NB4 (cell line): ENCODE measurements around the gene PPM1B.

Experiments used
- DNase-seq: peaks from one replicate; pipeline ENCODE4 v3.0.0; 2010; ENCODE audit warnings: low read depth
- H3K4me3 ChIP-seq: one replicate; pipeline ENCODE4 v1.5.1; 2011; ENCODE audit warnings: mild to moderate bottlenecking, low read depth, low read length, moderate library complexity
- CTCF ChIP-seq: IDR thresholded peaks from one replicate; pipeline ENCODE4 v1.5.1; 2012; ENCODE audit warnings: low read depth, low read length
- MAX ChIP-seq: IDR thresholded peaks from 2 replicates; pipeline ENCODE4 v1.6.1; 2011; ENCODE audit warnings: low read depth, low read length
- MYC ChIP-seq: IDR thresholded peaks from 2 replicates; pipeline ENCODE4 v1.6.1; 2011; ENCODE audit warnings: low read depth, low read length
- POLR2A ChIP-seq: IDR thresholded peaks from 2 replicates; pipeline ENCODE4 v1.6.1; 2011; ENCODE audit warnings: mild to moderate bottlenecking; ENCODE audit not compliant: insufficient read length; ENCODE audit errors: extremely low read depth

PPM1B gene

GRCh38 chr2:44148999-44149398, 19.7 kb upstream of the PPM1B start:
- DNase-seq: peak; percentile 25
- H3K4me3 ChIP-seq: no peak overlapping the region
- TF ChIP-seq POLR2A (no peak), MYC (no peak), MAX (no peak), CTCF (no peak)

DNA sequence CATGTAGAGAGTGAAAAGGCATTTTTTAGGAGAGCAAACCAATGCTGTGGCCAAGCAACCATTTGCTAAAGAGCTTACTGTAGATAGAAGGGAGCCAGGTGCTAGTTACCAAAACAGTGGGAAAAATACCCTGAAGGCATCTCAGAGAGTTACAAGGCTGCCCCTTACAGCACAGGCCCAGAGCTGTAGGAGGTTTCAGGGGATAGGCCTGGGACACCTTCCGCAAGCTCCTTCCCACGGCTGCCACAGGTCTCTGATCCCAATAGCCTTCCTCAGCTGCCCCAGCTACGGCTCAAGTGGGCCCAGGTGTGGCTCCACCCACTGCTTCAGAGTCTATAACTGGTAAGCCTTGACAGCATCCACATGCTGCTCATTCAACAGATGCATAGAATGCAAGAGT, 18.2 kb upstream of the PPM1B start:
- H3K4me3 ChIP-seq: no peak overlapping the region
- no peak for TF ChIP-seq CTCF
- no peak for DNase-seq

DNA sequence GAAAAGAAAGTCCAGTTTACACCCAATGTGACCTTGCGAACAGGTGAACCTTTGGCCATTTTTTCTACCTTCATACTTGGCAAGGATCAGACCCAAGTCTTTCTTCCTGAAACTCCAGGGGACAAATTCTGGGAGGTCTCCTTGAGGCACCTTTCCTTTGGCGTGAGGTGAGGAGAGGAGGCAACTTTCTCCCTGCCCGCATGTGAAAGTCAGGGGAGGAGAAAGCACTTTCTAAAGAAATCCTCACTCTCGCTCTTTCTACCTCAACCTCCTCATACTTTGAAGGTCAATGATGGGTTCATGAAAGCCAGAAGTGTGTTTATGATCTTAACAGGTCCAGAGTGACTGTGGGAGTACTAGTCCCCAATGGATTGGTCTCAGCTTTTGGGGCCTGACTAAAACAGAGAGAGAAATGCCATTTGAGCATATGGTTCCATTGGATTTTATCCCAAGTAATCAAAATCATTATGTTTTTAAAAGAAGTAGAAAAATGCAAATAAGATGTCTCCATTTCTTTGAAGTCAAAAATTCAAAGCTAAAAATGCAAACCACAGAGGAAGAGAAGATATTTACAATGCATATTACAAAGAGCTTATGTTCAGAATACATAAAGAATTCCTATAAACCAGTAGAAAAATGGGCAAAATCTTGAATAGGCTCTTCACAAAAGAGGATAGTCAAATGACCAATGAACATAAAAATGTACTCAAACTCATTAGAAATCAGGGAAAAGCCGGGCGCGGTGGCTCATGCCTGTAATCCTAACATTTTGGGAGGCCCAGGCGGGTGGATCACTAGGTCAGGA, 15.6 kb upstream of the PPM1B start:
- H3K4me3 ChIP-seq: no peak overlapping the region
- no peak for DNase-seq
- TF ChIP-seq POLR2A (no peak), MAX (no peak), MYC (no peak), CTCF (no peak)

DNA sequence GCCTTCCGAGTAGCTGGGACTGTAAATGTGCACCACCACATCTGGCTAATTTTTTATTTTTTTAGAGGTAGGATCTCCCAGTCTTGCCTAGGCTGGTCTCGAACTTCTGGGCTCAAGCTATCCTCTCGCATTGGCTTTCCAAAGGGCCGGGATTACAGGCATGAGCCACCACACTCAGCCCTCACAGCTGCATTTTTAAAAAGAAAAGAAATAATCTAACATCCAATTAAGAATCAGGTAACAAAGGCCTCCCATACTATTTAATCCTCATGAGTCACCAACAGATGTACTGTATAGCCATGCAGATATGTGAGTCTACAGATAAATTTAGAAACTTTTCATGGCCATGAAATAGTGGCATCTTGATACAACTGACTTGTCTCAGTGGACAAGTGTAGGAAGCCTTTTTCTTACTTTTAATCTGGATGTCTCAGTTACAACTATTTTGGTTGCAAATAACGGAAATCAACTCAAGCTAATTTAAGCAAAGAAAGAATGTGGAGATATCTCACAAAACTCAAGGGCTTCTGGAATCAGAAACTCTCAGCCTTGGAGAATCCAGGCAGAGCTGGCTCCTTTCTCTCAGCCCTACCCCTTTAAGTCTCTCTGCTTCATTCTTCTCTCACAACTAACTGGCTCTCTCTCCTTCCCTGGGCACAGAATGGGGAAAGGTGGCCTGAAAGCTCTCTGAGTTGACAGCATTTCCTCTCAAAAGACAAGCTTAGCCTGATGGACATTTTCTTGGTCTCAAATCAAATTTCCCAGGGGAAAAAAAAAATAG, 12.8 kb upstream of the PPM1B start:
- no peak overlapping the region for H3K4me3 ChIP-seq
- TF ChIP-seq MAX: no peak
- no peak for DNase-seq

GRCh38 chr2:44163777-44164176, 4.9 kb upstream of the PPM1B start:
- TF ChIP-seq MAX (no peak), POLR2A (no peak), MYC (no peak), CTCF (no peak)
- DNase-seq: peak; percentile 55
- H3K4me3 ChIP-seq: no peak overlapping the region

- TF ChIP-seq POLR2A: no peak
- TF ChIP-seq MYC: no peak
- TF ChIP-seq CTCF: no peak
- TF ChIP-seq MAX: no peak
- H3K4me3 ChIP-seq: no peak overlapping the region
- DNase-seq: no peak
These were observed 4.1 kb upstream of the PPM1B start for GRCh38 chr2:44164617-44165016.
